Hepatocyte (in vitro differentiated cells): ENCODE measurements around the gene CHRNA4.

Experiments
- CTCF ChIP-seq: fragments of 200-600 bp; sonication (generic); IDR thresholded peaks from 2 replicates; pipeline ENCODE4 v1.5.1; 2016; ENCODE audit warnings: antibody characterized with exemption, mild to moderate bottlenecking; ENCODE audit not compliant: poor library complexity
- EZH2 ChIP-seq: fragments of 200-600 bp; sonication (generic); IDR thresholded peaks from 2 replicates; pipeline ENCODE4 v1.6.1; 2016; ENCODE audit warnings: antibody characterized with exemption, mild to moderate bottlenecking, borderline replicate concordance

- TF ChIP-seq CTCF (no peak), EZH2 (no peak)
Observed at GRCh38 chr20:63298731-63299312, 62.3 kb downstream of the CHRNA4 start.
